Fibroblast of lung (primary cell): Measurements from ENCODE around the gene SSBP3. TPM values are rescaled to one million over a fixed set of nuclear protein-coding genes. Genes with fewer than 3 reads are reported as not detected.

Source experiments
- DNase-seq, 2 donors: peaks; one replicate each; pipeline versions ENCODE4 v3.0.0 to v3.0.0-alpha.2; 2010; ENCODE audit warnings: low read depth in 2 of 2
- H2AFZ ChIP-seq: 2 replicates; pipeline ENCODE4 v1.5.1; 2012; ENCODE audit warnings: low read length, control low read depth, inconsistent platforms
- H3K27ac ChIP-seq: 2 replicates; pipeline ENCODE4 v1.5.1; 2011; ENCODE audit warnings: low read length, control low read depth; ENCODE audit not compliant: insufficient read depth
- H3K27me3 ChIP-seq: 2 replicates; pipeline ENCODE4 v1.5.1; 2011; ENCODE audit warnings: mild to moderate bottlenecking, low read length; ENCODE audit not compliant: control insufficient read depth, insufficient read depth
- H3K36me3 ChIP-seq: 2 replicates; pipeline ENCODE4 v1.5.1; 2011; ENCODE audit warnings: low read length; ENCODE audit not compliant: control insufficient read depth, insufficient read depth
- H3K4me1 ChIP-seq: 2 replicates; pipeline ENCODE4 v1.5.1; 2011; ENCODE audit warnings: low read length; ENCODE audit not compliant: control insufficient read depth, insufficient read depth; ENCODE audit errors: extremely low read depth
- H3K4me2 ChIP-seq: 2 replicates; pipeline ENCODE4 v1.5.1; 2011; ENCODE audit warnings: low read length, control low read depth; ENCODE audit not compliant: insufficient read depth; ENCODE audit errors: extremely low read depth
- H3K4me3 ChIP-seq, 4 experiments: fragments of 200-600 bp in 1 of 4; sonication (generic) in 1 of 4; replicated peaks in 1 of 4; 2 replicates each; pipeline ENCODE4 v1.5.1; 2011 to 2016; ENCODE audit warnings: low read length in 4 of 4, low read depth in 3 of 4, mild to moderate bottlenecking in 3 of 4, control low read depth in 2 of 4, inconsistent platforms in 1 of 4, mixed read lengths in 1 of 4; ENCODE audit not compliant: insufficient read depth in 1 of 4; ENCODE audit errors: control extremely low read depth in 1 of 4
- H3K79me2 ChIP-seq: 2 replicates; pipeline ENCODE4 v1.5.1; 2012; ENCODE audit warnings: mild to moderate bottlenecking, low read length, inconsistent platforms; ENCODE audit not compliant: control insufficient read depth, insufficient read depth
- H3K9ac ChIP-seq: 2 replicates; pipeline ENCODE4 v1.5.1; 2011; ENCODE audit warnings: mild to moderate bottlenecking, low read length, control low read depth; ENCODE audit not compliant: insufficient read depth
- H3K9me3 ChIP-seq: 2 replicates; pipeline ENCODE4 v1.5.1; 2012; ENCODE audit warnings: low read depth, low read length; ENCODE audit not compliant: control insufficient read depth, insufficient read depth
- H4K20me1 ChIP-seq: 2 replicates; pipeline ENCODE4 v1.5.1; 2011; ENCODE audit warnings: low read length; ENCODE audit not compliant: control insufficient read depth, insufficient read depth; ENCODE audit errors: extremely low read depth
- CTCF ChIP-seq, 2 donors: IDR thresholded peaks in 1 of 2; conservative IDR thresholded peaks in 1 of 2; 1 replicate in 1 of 2; 2 replicates in 1 of 2; pipeline ENCODE4 v1.5.1; 2011 to 2012; ENCODE audit warnings: low read length in 2 of 2, control low read depth in 1 of 2, inconsistent platforms in 1 of 2, low read depth in 1 of 2, mild to moderate bottlenecking in 1 of 2
- EZH2 ChIP-seq: IDR thresholded peaks from 2 replicates; pipeline ENCODE4 v1.5.1; 2012; ENCODE audit warnings: low read length, control low read depth, mild to moderate bottlenecking; ENCODE audit errors: missing control alignments
- polyA plus RNA-seq, 2 donors: library from polyadenylated mRNA; depleted of rRNA in 1 of 2; stranded (reverse) in 1 of 2; unstranded in 1 of 2; fragments of >200 nt; gene quantifications; 2 replicates each; pipeline ENCODE4 v1.2.1, GENCODE V29; 2011 to 2012; ENCODE audit warnings: missing spikeins in 1 of 2
- total RNA-seq: library from RNA; depleted of rRNA; stranded (reverse); fragments of >200 nt; gene quantifications from 2 replicates; pipeline ENCODE4 v1.2.1, GENCODE V29; 2014

Gene SSBP3
- total and polyA plus RNA-seq, 2 donors (not counting 1 experiment from before 2014, with no cell fraction given): 9.4 to 26.4 TPM

GRCh38 chr1:54285815-54286345 is 120.3 kb downstream of the SSBP3 start:
- Histone ChIP-seq H4K20me1 (no peaks in the 10 kb centered on the region), H3K9ac (no peak overlapping the region), H3K4me1 (peaks cover 15% of the 10 kb centered on the region), H3K36me3 (no peaks in the 10 kb centered on the region), H3K27ac (no peak overlapping the region), H3K9me3 (no peaks in the 10 kb centered on the region), H2AFZ (no peak overlapping the region), H3K4me2 (no peak overlapping the region), H3K79me2 (peaks cover 6% of the 10 kb centered on the region), H3K4me3 (no peak overlapping the region), H3K27me3 (no peaks in the 10 kb centered on the region)
- TF ChIP-seq CTCF (conservative IDR thresholded peaks at IDR 0.05 in 1 of 2, IDR thresholded peaks at IDR 0.05 in 1 of 2; ENCODE audit: low read depth in 1 of 2, low read length in 2 of 2) (no peak), EZH2 (no peak)
- no peak for DNase-seq

GRCh38 chr1:54284781-54285529 is 121.2 kb downstream of the SSBP3 start:
- Histone ChIP-seq H4K20me1 (no peaks in the 10 kb centered on the region), H3K27ac (no peak overlapping the region), H3K27me3 (no peaks in the 10 kb centered on the region), H2AFZ (no peak overlapping the region), H3K36me3 (no peaks in the 10 kb centered on the region), H3K9ac (no peak overlapping the region), H3K4me3 (no peak overlapping the region), H3K79me2 (peaks cover 6% of the 10 kb centered on the region), H3K4me1 (peaks cover 15% of the 10 kb centered on the region), H3K4me2 (no peak overlapping the region), H3K9me3 (no peaks in the 10 kb centered on the region)
- TF ChIP-seq CTCF (conservative IDR thresholded peaks at IDR 0.05 in 1 of 2, IDR thresholded peaks at IDR 0.05 in 1 of 2; ENCODE audit: low read depth in 1 of 2, low read length in 2 of 2) (no peak), EZH2 (no peak)
- no peak for DNase-seq

- H3K79me2 ChIP-seq: peaks cover 6% of the 10 kb centered on the region
- H3K9ac ChIP-seq: no peak overlapping the region
- H4K20me1 ChIP-seq: no peaks in the 10 kb centered on the region
- DNase-seq: no peak
- H3K4me1 ChIP-seq: peaks cover 14% of the 10 kb centered on the region
- H3K27me3 ChIP-seq: no peaks in the 10 kb centered on the region
- no peaks in the 10 kb centered on the region for H3K9me3 ChIP-seq
- no peaks in the 10 kb centered on the region for H3K36me3 ChIP-seq
- no peak for TF ChIP-seq EZH2
- no peak for TF ChIP-seq CTCF (conservative IDR thresholded peaks at IDR 0.05 in 1 of 2, IDR thresholded peaks at IDR 0.05 in 1 of 2; ENCODE audit: low read depth in 1 of 2, low read length in 2 of 2)
- no peak overlapping the region for H3K27ac ChIP-seq
- H3K4me2 ChIP-seq: no peak overlapping the region
- H3K4me3 ChIP-seq: no peak overlapping the region
- H2AFZ ChIP-seq: no peak overlapping the region
Measured at GRCh38 chr1:54283635-54284385, 122.4 kb downstream of the SSBP3 start.
